OCI-LY1 (cell line): ENCODE results near the gene LETM1.

Experiments used
- H2AFZ ChIP-seq: fragments of 200-600 bp; sonication (generic), shearing (Covaris generic); 2 replicates; pipeline ENCODE4 v1.6.0; 2014; ENCODE audit warnings: antibody characterized with exemption, mild to moderate bottlenecking, low read length
- H3F3A ChIP-seq: fragments of 200-600 bp; sonication (generic), shearing (Covaris generic); 2 replicates; pipeline ENCODE4 v1.6.0; 2014; ENCODE audit warnings: mild to moderate bottlenecking, antibody characterized with exemption, low read length, moderate library complexity; ENCODE audit not compliant: insufficient read depth
- H3K27ac ChIP-seq: fragments of 200-600 bp; sonication (generic); 2 replicates; pipeline ENCODE4 v1.5.1; 2014; ENCODE audit warnings: low read length, mixed run types, mild to moderate bottlenecking, low read depth; ENCODE audit not compliant: poor library complexity, severe bottlenecking
- H3K27me3 ChIP-seq: fragments of 200-600 bp; sonication (generic); 2 replicates; pipeline ENCODE4 v1.6.0; 2014; ENCODE audit warnings: antibody characterized with exemption, mild to moderate bottlenecking, low read length, moderate library complexity; ENCODE audit not compliant: insufficient read depth
- H3K36me3 ChIP-seq: fragments of 200-600 bp; sonication (generic); 2 replicates; pipeline ENCODE4 v1.6.1; 2014; ENCODE audit warnings: mild to moderate bottlenecking, antibody characterized with exemption, low read length, moderate library complexity, mixed read lengths; ENCODE audit not compliant: insufficient read depth
- H3K4me1 ChIP-seq: fragments of 200-600 bp; sonication (generic); 2 replicates; pipeline ENCODE4 v1.5.1; 2014; ENCODE audit warnings: mild to moderate bottlenecking, low read length, moderate library complexity; ENCODE audit not compliant: insufficient read depth, severe bottlenecking
- H3K4me2 ChIP-seq: fragments of 200-600 bp; sonication (generic), shearing (Covaris generic); 2 replicates; pipeline ENCODE4 v1.6.1; 2014; ENCODE audit warnings: low read length
- H3K4me3 ChIP-seq: fragments of 200-600 bp; sonication (generic); 2 replicates; pipeline ENCODE4 v1.5.1; 2014; ENCODE audit warnings: low read length, low read depth, mild to moderate bottlenecking, mixed read lengths; ENCODE audit not compliant: poor library complexity, severe bottlenecking
- H3K79me2 ChIP-seq: fragments of 200-600 bp; shearing (Covaris generic); 2 replicates; pipeline ENCODE4 v1.6.1; 2016; ENCODE audit warnings: mixed run types, low read length, mixed read lengths; ENCODE audit not compliant: insufficient read depth
- H3K9ac ChIP-seq: fragments of 200-600 bp; sonication (generic), shearing (Covaris generic); 2 replicates; pipeline ENCODE4 v1.6.1; 2014; ENCODE audit warnings: mild to moderate bottlenecking, low read length, mixed read lengths
- H3K9me2 ChIP-seq: fragments of 200-600 bp; sonication (generic), shearing (Covaris generic); 2 replicates; pipeline ENCODE4 v1.6.1; 2014; ENCODE audit warnings: low read depth, mild to moderate bottlenecking, low read length, mixed read lengths
- H3K9me3 ChIP-seq: fragments of 200-600 bp; shearing (Covaris generic); 2 replicates; pipeline ENCODE4 v1.6.1; 2014; ENCODE audit warnings: low read length, mixed read lengths
- H4K20me1 ChIP-seq: fragments of 200-600 bp; sonication (generic), shearing (Covaris generic); 2 replicates; pipeline ENCODE4 v1.6.0; 2016; ENCODE audit warnings: mild to moderate bottlenecking, low read length; ENCODE audit not compliant: insufficient read depth
- EZH2 ChIP-seq: fragments of 200-600 bp; sonication (generic), shearing (Covaris generic); IDR thresholded peaks from 2 replicates; pipeline ENCODE4 v1.8.0; 2017; ENCODE audit warnings: borderline replicate concordance, mixed run types, mild to moderate bottlenecking, antibody characterized with exemption, low read length, moderate library complexity, mixed read lengths
- TF ChIP-seq, protein P1 (sequence below): fragments of 200-600 bp; sonication (generic), shearing (Covaris generic); IDR thresholded peaks from 2 replicates; pipeline ENCODE4 v1.5.1; 2017; ENCODE audit warnings: mild to moderate bottlenecking, antibody characterized with exemption, low read length, moderate library complexity, mixed read lengths

LETM1 gene

GRCh38 chr4:1771555-1772305 is 84.2 kb downstream of the LETM1 start:
- Histone ChIP-seq H3K9me2 (no peaks in the 10 kb centered on the region), H4K20me1 (no peaks in the 10 kb centered on the region), H3F3A (no peaks in the 10 kb centered on the region), H3K4me3 (no peak overlapping the region), H2AFZ (no peak overlapping the region), H3K36me3 (no peaks in the 10 kb centered on the region), H3K4me1 (peaks cover 4% of the 10 kb centered on the region), H3K27me3 (no peaks in the 10 kb centered on the region), H3K9ac (no peak overlapping the region), H3K27ac (no peak overlapping the region), H3K9me3 (no peaks in the 10 kb centered on the region), H3K4me2 (no peak overlapping the region), H3K79me2 (no peaks in the 10 kb centered on the region)
- TF ChIP-seq, protein P1, sequence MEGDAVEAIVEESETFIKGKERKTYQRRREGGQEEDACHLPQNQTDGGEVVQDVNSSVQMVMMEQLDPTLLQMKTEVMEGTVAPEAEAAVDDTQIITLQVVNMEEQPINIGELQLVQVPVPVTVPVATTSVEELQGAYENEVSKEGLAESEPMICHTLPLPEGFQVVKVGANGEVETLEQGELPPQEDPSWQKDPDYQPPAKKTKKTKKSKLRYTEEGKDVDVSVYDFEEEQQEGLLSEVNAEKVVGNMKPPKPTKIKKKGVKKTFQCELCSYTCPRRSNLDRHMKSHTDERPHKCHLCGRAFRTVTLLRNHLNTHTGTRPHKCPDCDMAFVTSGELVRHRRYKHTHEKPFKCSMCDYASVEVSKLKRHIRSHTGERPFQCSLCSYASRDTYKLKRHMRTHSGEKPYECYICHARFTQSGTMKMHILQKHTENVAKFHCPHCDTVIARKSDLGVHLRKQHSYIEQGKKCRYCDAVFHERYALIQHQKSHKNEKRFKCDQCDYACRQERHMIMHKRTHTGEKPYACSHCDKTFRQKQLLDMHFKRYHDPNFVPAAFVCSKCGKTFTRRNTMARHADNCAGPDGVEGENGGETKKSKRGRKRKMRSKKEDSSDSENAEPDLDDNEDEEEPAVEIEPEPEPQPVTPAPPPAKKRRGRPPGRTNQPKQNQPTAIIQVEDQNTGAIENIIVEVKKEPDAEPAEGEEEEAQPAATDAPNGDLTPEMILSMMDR: no peak
- no peak for TF ChIP-seq EZH2

DNA sequence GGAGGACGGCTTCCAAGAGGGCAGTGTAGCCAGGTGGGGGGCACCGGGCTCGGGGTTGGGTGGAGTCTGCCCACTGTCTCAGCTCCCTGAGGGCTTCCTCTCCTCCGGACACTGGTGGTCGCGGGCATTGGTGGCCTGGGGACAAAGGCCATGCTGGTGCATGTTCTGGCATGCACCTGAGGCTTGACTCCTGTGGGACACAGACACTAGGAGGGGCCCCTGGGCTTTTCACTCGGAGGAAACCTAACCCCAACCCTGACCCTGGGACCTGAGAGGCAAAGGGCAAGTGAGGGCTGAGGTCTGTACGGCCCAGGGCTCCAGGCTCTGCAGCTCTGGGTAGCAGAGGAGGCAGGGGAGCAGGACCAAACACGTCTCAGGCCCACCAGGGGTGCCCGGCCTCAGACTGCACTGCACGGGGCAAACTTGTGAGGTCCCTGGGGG is 85.1 kb downstream of the LETM1 start:
- H3K9ac ChIP-seq: no peak overlapping the region

GRCh38 chr4:1770245-1770644 is 85.7 kb downstream of the LETM1 start:
- Histone ChIP-seq H4K20me1 (no peaks in the 10 kb centered on the region), H3K9ac (no peak overlapping the region), H3K4me2 (no peak overlapping the region), H3K27me3 (no peaks in the 10 kb centered on the region), H3K79me2 (no peaks in the 10 kb centered on the region), H3F3A (no peaks in the 10 kb centered on the region), H3K4me1 (peaks cover 4% of the 10 kb centered on the region), H2AFZ (no peak overlapping the region), H3K9me2 (no peaks in the 10 kb centered on the region), H3K27ac (no peak overlapping the region), H3K9me3 (no peaks in the 10 kb centered on the region), H3K36me3 (no peaks in the 10 kb centered on the region), H3K4me3 (no peak overlapping the region)
- TF ChIP-seq EZH2: no peak
- TF ChIP-seq, protein P1: no peak

More for the DNA sequence above, 85.1 kb downstream of the LETM1 start:
- Histone ChIP-seq H4K20me1 (no peaks in the 10 kb centered on the region), H3K36me3 (no peaks in the 10 kb centered on the region), H3K27ac (no peak overlapping the region), H3K79me2 (no peaks in the 10 kb centered on the region), H3K4me2 (no peak overlapping the region), H2AFZ (no peak overlapping the region), H3K9me2 (no peaks in the 10 kb centered on the region), H3K27me3 (no peaks in the 10 kb centered on the region), H3K4me3 (no peak overlapping the region), H3K4me1 (peaks cover 4% of the 10 kb centered on the region), H3F3A (no peaks in the 10 kb centered on the region), H3K9me3 (no peaks in the 10 kb centered on the region)
- no peak for TF ChIP-seq EZH2
- TF ChIP-seq, protein P1: no peak
